A172 (cell line): ENCODE measurements around the gene VSTM2B. TPM values are rescaled to one million over a fixed set of nuclear protein-coding genes. Genes with fewer than 3 reads are reported as not detected.
A peak's percentile ranks its signal among the peaks of the same experiment; 100 is the strongest.

ENCODE experiments used
- DNase-seq: peaks from one replicate; pipeline ENCODE4 v3.0.0-alpha.2; 2015; ENCODE audit warnings: low spot score
- total RNA-seq: library from RNA; depleted of rRNA; stranded (reverse); fragments of >200 nt; shearing (Covaris generic); gene quantifications from 2 replicates; pipeline ENCODE4 v1.2.3, GENCODE V29; 2014

Gene VSTM2B
- total RNA-seq, 1 experiment from 2014 or later: not detected

- DNase-seq: no peak
Observed at GRCh38 chr19:29515233-29515619, 10.6 kb upstream of the VSTM2B start.

GRCh38 chr19:29515706-29516357, 10.0 kb upstream of the VSTM2B start:
- no peak for DNase-seq

DNA sequence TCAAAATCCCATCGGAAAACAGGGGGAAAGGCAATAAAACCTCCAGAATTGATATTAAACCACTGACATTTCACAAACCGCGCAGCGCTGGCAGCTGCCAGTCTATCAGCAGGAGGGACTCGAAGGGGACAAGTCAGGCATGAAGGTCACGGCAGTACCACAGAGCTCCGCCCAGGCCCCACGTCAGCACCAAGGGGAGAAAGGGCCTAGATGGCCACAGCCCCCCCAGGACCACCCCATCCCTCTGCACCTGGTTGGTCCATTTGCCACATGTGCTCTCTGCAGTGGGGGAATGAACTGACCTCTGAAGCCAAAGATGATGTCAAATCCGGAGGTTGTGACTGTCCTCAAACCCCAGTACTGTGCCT, 9.5 kb upstream of the VSTM2B start:
- DNase-seq: no peak

GRCh38 chr19:29516821-29517395, 8.9 kb upstream of the VSTM2B start:
- no peak for DNase-seq

- no peak for DNase-seq
Observed at GRCh38 chr19:29517412-29517811, 8.4 kb upstream of the VSTM2B start.

DNA sequence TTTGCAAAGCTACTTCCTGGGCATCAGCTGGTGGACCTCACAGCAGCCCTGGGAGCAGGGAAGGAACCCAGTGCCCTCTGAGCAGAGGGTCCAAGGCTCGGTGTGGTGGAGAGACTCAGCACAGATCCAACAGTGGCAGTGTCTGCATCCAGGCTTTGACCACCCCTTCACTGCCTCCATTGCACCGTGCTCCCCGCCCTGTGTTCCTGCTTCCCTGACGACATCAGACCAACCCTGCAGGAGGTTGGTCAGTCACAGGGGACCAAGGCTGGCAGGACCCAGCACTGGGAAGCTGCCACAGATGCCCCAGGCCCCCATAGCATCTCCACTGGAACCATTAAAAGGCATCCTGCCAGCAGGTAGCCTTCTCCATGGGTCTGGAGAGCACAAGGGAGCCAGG, 7.8 kb upstream of the VSTM2B start:
- no peak for DNase-seq

DNA sequence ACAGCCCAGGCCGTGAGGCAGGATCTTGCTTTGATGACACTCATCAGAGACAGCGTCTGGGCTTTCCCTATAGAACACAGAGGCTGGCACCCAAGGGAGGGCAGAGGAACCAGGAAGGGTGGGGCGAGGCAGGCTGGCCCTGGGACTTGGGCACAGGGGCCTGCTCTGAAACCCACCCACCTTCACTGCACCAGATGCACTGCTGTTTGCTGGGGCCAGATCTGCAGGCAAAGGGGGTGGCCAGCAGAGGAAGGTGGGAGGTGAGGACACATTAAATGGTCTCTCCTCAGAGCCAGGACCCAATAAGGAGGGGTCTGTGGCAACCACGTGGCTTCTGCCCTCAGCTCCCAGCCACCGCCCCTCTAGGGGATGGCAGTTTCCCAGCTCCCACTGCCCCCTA, 6.6 kb upstream of the VSTM2B start:
- no peak for DNase-seq

GRCh38 chr19:29519931-29520330, 5.9 kb upstream of the VSTM2B start:
- DNase-seq: no peak

- no peak for DNase-seq
Observed at GRCh38 chr19:29520390-29520789, 5.4 kb upstream of the VSTM2B start.

DNA sequence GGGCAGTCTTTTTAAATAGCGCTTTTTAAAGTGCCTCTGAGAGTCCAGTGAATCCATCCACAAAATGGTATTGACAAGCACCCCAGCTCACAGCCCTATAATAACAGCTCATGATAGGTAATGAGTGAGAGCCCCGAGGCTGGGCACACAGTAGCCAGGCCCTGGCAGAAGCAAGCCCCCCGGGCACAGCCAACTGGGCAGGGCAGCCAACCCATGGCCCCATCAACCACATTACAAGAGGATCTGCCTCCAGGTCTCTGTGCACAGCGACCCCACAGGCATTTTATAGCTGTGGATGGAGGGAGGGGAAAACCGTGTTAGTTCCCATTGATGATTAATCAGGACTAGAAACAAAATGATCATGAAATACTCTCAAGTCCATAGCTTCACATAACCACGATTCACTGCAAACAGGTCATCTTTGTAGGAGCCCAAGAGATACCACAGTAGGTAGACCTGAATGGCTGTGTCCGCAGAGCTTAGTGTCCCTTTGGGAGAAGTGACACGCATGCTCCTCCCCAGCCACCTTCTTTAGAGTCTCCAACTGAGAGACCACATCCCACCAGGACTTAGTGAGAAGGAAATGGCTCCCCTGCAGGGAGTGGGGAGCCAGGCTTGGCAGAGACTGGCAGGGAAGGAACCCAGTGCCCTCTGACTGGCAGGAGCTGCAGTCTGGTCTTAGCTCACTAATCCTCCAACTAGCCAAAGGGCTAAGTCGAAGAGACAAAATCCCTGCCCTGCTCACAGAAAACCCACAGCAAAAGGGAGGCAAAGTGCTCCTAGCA, 4.3 kb upstream of the VSTM2B start:
- no peak for DNase-seq

- no peak for DNase-seq
Observed at GRCh38 chr19:29523568-29523967, 2.2 kb upstream of the VSTM2B start.

- DNase-seq: no peak
Observed at GRCh38 chr19:29524201-29524911, 1.4 kb upstream of the VSTM2B start.

- DNase-seq: no peak
Observed at GRCh38 chr19:29524912-29525831, 622 bp upstream of the VSTM2B start.

GRCh38 chr19:29526730-29527499, 1.1 kb downstream of the VSTM2B start:
- DNase-seq: no peak

DNA sequence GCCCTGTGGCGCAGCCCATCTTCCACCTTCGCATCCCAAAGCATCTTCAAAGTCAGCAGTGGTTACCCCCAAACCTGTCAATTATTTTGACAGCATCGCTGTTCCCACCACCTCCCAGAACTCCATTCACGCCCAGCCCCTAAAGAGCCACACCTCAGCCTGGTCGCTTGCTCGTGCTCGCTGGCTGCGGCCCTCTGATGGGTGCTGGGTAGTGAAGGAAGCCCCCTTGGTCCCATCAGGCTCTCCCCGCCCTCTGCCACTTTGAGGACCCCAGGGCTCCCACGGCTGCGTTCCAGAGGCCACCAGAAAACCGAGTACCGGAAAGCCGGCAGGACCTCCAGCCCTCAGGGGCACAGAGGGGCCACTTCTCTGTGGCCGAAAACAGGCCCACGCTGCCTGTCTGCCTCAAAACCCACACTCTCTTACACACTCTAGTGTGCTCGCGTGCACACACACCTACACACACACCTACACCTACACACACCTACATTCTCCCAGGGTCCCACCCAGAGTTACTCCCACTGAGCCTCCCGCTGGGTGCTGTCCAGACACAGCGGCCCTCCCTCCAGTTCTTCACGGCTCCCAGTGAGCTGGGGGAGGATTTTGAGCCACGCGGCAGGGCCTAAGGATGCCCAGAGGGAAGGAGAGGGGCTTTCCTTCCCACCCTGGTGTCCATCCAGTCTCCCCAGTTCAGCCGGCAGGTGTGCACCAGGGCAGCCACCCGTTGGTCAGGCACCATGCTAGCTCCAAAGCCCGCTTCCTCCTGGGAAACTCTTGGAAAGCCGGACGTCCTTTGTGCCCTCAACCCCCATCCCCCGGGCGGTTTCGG, 1.9 kb downstream of the VSTM2B start:
- no peak for DNase-seq

GRCh38 chr19:29528350-29528945, 2.7 kb downstream of the VSTM2B start:
- peak; percentile 38 for DNase-seq

DNA sequence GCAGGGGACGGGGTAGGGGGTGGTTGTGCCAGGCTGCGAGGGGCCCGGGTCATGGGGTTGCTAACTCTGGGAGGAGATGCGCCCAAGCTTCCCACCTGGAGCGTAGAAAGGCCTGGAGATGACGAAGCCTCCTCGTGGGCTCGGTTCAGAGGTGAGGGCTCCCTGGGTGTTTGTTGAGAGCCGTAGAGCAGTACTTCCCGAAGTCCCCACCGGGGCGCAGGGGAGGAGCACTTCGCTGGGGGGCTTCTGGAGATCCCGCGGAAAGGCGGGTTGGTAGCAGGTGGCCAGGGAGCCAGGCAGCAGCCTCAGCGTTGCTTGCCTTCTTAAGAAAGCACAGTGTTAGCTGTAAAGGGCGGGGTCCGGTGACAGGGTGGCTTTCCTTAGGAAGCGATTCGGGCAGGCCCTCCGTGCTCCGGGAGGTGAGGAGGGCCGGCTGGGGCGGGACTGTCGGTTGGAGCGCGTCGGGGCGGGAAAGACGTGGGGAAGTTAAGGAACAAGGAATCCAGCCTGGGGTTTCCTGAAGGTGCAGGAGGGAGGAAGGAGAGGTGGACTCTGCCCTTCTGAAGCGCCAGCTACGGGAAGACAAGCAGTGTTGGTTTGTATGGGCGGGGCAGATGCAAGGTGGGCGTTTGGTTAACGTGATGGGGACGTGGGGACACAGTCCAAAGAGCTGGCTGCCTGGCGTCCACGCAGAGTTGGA, 3.3 kb downstream of the VSTM2B start:
- DNase-seq: no peak

GRCh38 chr19:29529646-29530539, 4.1 kb downstream of the VSTM2B start:
- no peak for DNase-seq
